Left lung (tissue), 10 donors: ENCODE data around the gene CDH22. TPM values are rescaled to one million over a fixed set of nuclear protein-coding genes. Genes with fewer than 3 reads are reported as not detected.

Experiments used
- ATAC-seq: fragments of 200-7000 bp; cut with Tn5 transposase; one replicate; pipeline ENCODE4 v1.9.1; 2020; ENCODE audit warnings: moderate library complexity
- DNase-seq, 4 donors: peaks; one replicate each; pipeline ENCODE4 v3.0.0-alpha.2; 2013 to 2020
- H3K27ac ChIP-seq, 2 donors: fragments of 200-600 bp; sonication (generic) in 1 of 2; one replicate each; pipeline versions ENCODE4 v1.5.0 to v1.8.0; 2020 to 2021
- H3K27me3 ChIP-seq, 2 donors: fragments of 200-600 bp; sonication (generic) in 1 of 2; one replicate each; pipeline versions ENCODE4 v1.5.0 to v1.8.0; 2020 to 2021
- H3K36me3 ChIP-seq, 2 donors: fragments of 200-600 bp; sonication (generic) in 1 of 2; one replicate each; pipeline versions ENCODE4 v1.5.0 to v1.8.0; 2020 to 2021
- H3K4me1 ChIP-seq, 2 donors: fragments of 200-600 bp; one replicate each; pipeline ENCODE4 v1.8.0; 2021
- H3K4me3 ChIP-seq, 2 donors: fragments of 200-600 bp; sonication (generic) in 1 of 2; one replicate each; pipeline versions ENCODE4 v1.5.0 to v1.8.0; 2020 to 2021; ENCODE audit warnings: mild to moderate bottlenecking in 1 of 2
- H3K9me3 ChIP-seq, 2 donors: fragments of 200-600 bp; sonication (generic) in 1 of 2; one replicate each; pipeline versions ENCODE4 v1.5.0 to v1.8.0; 2020 to 2021
- CTCF ChIP-seq, 2 donors: fragments of 200-600 bp; sonication (generic) in 1 of 2; IDR thresholded peaks; one replicate each; pipeline versions ENCODE4 v1.5.0 to v1.8.0; 2021; ENCODE audit warnings: antibody characterized with exemption in 2 of 2
- intact Hi-C, 2 donors: fragments of 100-400 bp; cut with DNase I; formaldehyde crosslinking; loops; one replicate each; pipeline versions ENCODE4 v1.11.2 to v1.14.2; 2022
- polyA plus RNA-seq, 6 donors: library from polyadenylated mRNA; unstranded; fragments of 120-200 nt; gene quantifications; one replicate each; pipeline ENCODE4 v1.2.1, GENCODE V29; 2013; ENCODE audit not compliant: insufficient read length in 6 of 6
- total RNA-seq, 2 donors: library from RNA; stranded (reverse); fragmentation: NEBNext Ultra II Directional; extraction: Animal tissue kit (Norgen Biotek cat#: 25700); gene quantifications; one replicate each; pipeline ENCODE4 v1.2.1, GENCODE V29; 2021
- donor health status: DM: no; HTN: yes; CAD: no.
- donor health status: DM: no; HTN: no; CAD: no.

CDH22 gene
- total and polyA plus RNA-seq, 8 donors, result 0.06 to 0.26 (median 0.08) TPM; not detected in 2

- Histone ChIP-seq H3K4me1 (no peaks in the 10 kb centered on the region), H3K9me3 (no peaks in the 10 kb centered on the region), H3K27ac (no peak overlapping the region), H3K36me3 (no peaks in the 10 kb centered on the region), H3K4me3 (no peak overlapping the region), H3K27me3 (peaks cover 8 to 100% of the 10 kb centered on the region in 2 donors)
- intact Hi-C loops, result no loop called here
- no peak for TF ChIP-seq CTCF (IDR thresholded peaks at IDR 0.05)
- ATAC-seq, result no peak
- no peak for DNase-seq
Observed at GRCh38 chr20:46331611-46332361, 23.5 kb upstream of the CDH22 start.

GRCh38 chr20:46330831-46331371 lies 22.6 kb upstream of the CDH22 start:
- ATAC-seq (no peak), DNase-seq (no peak)
- Histone ChIP-seq H3K9me3 (no peaks in the 10 kb centered on the region), H3K27me3 (peaks cover 8 to 100% of the 10 kb centered on the region in 2 donors), H3K36me3 (no peaks in the 10 kb centered on the region), H3K4me1 (no peaks in the 10 kb centered on the region), H3K27ac (no peak overlapping the region), H3K4me3 (no peak overlapping the region)
- intact Hi-C loops, result no loop called here
- TF ChIP-seq CTCF (IDR thresholded peaks at IDR 0.05), result no peak

GRCh38 chr20:46330072-46330763 lies 21.9 kb upstream of the CDH22 start:
- no peak overlapping the region for H3K4me3 ChIP-seq
- no peak overlapping the region for H3K27ac ChIP-seq
- intact Hi-C loops, result no loop called here
- no peaks in the 10 kb centered on the region for H3K36me3 ChIP-seq
- H3K9me3 ChIP-seq, result no peaks in the 10 kb centered on the region
- no peaks in the 10 kb centered on the region for H3K4me1 ChIP-seq
- no peak for TF ChIP-seq CTCF (IDR thresholded peaks at IDR 0.05)
- no peak for ATAC-seq
- peaks cover 8 to 97% of the 10 kb centered on the region in 2 donors for H3K27me3 ChIP-seq
- no peak for DNase-seq

GRCh38 chr20:46328200-46328882 lies 20.0 kb upstream of the CDH22 start:
- H3K27ac ChIP-seq, result no peak overlapping the region
- intact Hi-C loops, result no loop called here
- no peak for ATAC-seq
- no peaks in the 10 kb centered on the region for H3K9me3 ChIP-seq
- H3K4me3 ChIP-seq, result no peak overlapping the region
- peaks cover 0 to 97% of the 10 kb centered on the region in 2 donors for H3K27me3 ChIP-seq
- H3K4me1 ChIP-seq, result no peaks in the 10 kb centered on the region
- H3K36me3 ChIP-seq, result no peaks in the 10 kb centered on the region
- DNase-seq, result no peak
- TF ChIP-seq CTCF (IDR thresholded peaks at IDR 0.05), result no peak

- TF ChIP-seq CTCF (IDR thresholded peaks at IDR 0.05), result no peak
- Histone ChIP-seq H3K9me3 (no peaks in the 10 kb centered on the region), H3K27ac (no peak overlapping the region), H3K36me3 (no peaks in the 10 kb centered on the region), H3K27me3 (peaks cover 0 to 97% of the 10 kb centered on the region in 2 donors), H3K4me3 (no peak overlapping the region), H3K4me1 (no peaks in the 10 kb centered on the region)
- DNase-seq (no peak), ATAC-seq (no peak)
- intact Hi-C loops, result no loop called here
Observed at GRCh38 chr20:46327557-46327956, 19.3 kb upstream of the CDH22 start.
